Breast epithelium (tissue), 4 donors: ENCODE measurements around the gene PLEKHA8. TPM values are rescaled to one million over a fixed set of nuclear protein-coding genes. Genes with fewer than 3 reads are reported as not detected.

Source experiments
- DNase-seq, 2 donors: peaks; one replicate each; pipeline ENCODE4 v3.0.0-alpha.2; 2019; ENCODE audit warnings: low spot score in 2 of 2
- H3K27ac ChIP-seq, 2 donors: fragments of 200-600 bp; sonication (generic) in 1 of 2; one replicate each; pipeline ENCODE4 v1.5.1; 2016 to 2019; ENCODE audit warnings: mild to moderate bottlenecking in 1 of 2
- H3K27me3 ChIP-seq, 2 donors: fragments of 200-600 bp; sonication (generic) in 1 of 2; one replicate each; pipeline versions ENCODE4 v1.5.1 to v1.6.0; 2017 to 2019; ENCODE audit warnings: control low read depth in 1 of 2, mild to moderate bottlenecking in 1 of 2
- H3K36me3 ChIP-seq: fragments of 200-600 bp; one replicate; pipeline ENCODE4 v1.5.1; 2019
- H3K4me1 ChIP-seq, 2 donors: fragments of 200-600 bp; sonication (generic); one replicate each; pipeline ENCODE4 v1.5.1; 2016 to 2019; ENCODE audit warnings: control low read depth in 1 of 2
- H3K4me3 ChIP-seq, 3 donors: fragments of 200-600 bp; sonication (generic); 1 replicate in 2 of 3; 2 replicates in 1 of 3; pipeline ENCODE4 v1.5.1; 2016 to 2019; ENCODE audit warnings: mild to moderate bottlenecking in 3 of 3, moderate library complexity in 2 of 3
- H3K9me3 ChIP-seq, 2 donors: fragments of 200-600 bp; sonication (generic) in 1 of 2; one replicate each; pipeline ENCODE4 v1.5.1; 2016 to 2019; ENCODE audit warnings: control low read depth in 1 of 2
- CTCF ChIP-seq, 3 donors: fragments of 450-650 bp; IDR thresholded peaks; one replicate each; pipeline ENCODE4 v1.5.1; 2016 to 2017; ENCODE audit warnings: antibody characterized with exemption in 3 of 3, mild to moderate bottlenecking in 3 of 3, moderate library complexity in 3 of 3
- POLR2A ChIP-seq: fragments of 450-650 bp; IDR thresholded peaks from one replicate; pipeline ENCODE4 v1.6.1; 2016; ENCODE audit warnings: antibody characterized with exemption, mild to moderate bottlenecking, moderate library complexity
- POLR2AphosphoS5 ChIP-seq, 3 donors: sonication (generic); formaldehyde crosslinking; IDR thresholded peaks; one replicate each; pipeline ENCODE4 v1.6.1; 2017; ENCODE audit warnings: antibody characterized with exemption in 3 of 3
- intact Hi-C: fragments of 100-400 bp; cut with DNase I; formaldehyde crosslinking; loops from one replicate; pipeline ENCODE4 v1.15.1; 2023; ENCODE audit warnings: low total_unique reads
- total RNA-seq, 3 donors: library from RNA; depleted of rRNA; stranded (reverse); fragments of >200 nt; gene quantifications; one replicate each; pipeline ENCODE4 v1.1.0, GENCODE V29; 2016

Gene PLEKHA8
- total RNA-seq, 3 donors from 2014 or later, result 7.5 to 15.1 (median 14.0) TPM

DNA sequence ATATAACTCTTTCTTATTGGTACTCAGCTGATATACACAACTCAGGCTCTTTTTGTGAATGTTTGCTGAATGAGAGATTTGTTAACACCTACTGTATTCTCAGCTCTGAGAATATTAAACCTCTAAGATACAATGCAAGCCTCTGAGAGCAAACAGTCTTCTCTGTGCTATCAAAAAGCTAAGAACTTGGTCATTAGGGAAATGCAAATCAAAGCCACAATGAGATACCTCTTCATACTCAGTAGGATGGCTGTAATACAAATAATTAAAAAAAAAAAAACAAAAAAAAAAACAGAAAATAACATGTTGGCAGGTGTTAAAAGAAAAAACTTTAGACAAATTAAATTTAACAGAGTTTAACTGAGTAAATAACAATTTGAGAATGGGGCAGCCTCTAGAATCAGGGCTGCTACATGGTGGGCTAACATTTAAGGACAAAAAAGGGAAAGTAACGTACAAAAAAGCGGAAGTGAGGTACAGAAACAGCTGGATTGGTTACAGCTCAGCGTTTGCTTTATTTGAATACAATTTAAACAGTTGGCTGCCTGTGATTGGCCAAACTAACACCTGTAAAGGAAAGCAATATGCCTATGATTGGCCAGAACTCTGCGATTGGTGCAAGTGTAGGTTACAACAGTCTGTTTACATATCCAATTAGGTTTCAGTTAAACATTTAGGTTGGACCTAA is 91.8 kb downstream of the PLEKHA8 start:
- intact Hi-C loops, result no loop called here
- Histone ChIP-seq H3K36me3 (no peaks in the 10 kb centered on the region), H3K27me3 (no peaks in the 10 kb centered on the region), H3K4me1 (no peaks in the 10 kb centered on the region), H3K4me3 (no peak overlapping the region), H3K27ac (no peak overlapping the region), H3K9me3 (no peaks in the 10 kb centered on the region)
- TF ChIP-seq POLR2A (no peak), POLR2AphosphoS5 (IDR thresholded peaks at IDR 0.05) (no peak), CTCF (IDR thresholded peaks at IDR 0.05) (no peak)
- no peak for DNase-seq

DNA sequence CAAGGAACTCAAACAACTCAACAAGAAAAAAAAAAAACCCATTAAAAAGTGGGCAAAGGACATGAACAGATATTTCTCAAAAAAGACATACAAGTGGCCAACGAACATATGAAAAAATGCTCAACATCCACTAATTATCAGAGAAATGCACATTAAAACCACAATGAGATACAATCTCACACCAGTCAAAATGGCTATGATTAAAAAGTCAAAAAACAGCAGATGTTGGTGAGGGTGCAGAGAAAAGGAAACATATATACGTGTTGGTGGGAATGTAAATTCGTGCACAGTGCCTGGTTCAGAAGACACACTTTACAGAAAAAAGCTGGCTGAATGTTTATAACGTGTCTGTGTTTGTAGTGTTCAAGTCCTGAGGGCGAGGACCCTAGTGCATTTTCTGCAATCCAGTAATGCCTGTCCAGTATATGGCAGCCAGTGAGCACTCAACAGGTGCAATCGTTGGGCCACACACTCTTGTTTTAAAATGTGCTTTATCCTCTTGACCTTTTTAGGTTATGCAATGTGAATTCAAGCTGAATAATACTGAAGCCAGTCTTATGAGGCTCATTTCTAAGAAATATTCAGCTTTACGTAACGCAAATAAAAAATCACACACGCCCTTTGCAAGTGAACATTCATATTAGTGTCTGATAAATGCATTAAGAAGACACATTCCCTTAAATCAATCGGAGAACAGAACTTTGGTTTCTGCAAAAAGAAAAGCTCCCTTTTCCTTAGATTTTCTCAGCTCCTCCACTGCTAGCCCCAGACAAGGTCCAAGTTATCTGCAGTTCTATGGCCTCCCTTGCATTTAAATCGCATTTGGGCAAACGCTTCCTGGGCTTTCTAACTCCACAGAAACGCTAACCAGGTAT is 105.8 kb downstream of the PLEKHA8 start:
- H3K36me3 ChIP-seq, result no peaks in the 10 kb centered on the region
- H3K4me3 ChIP-seq, result peak overlapping the region; percentile 85 to 99 (median 91)
- no peaks in the 10 kb centered on the region for H3K4me1 ChIP-seq
- H3K27me3 ChIP-seq, result no peaks in the 10 kb centered on the region
- intact Hi-C loops, result no loop called here
- H3K27ac ChIP-seq, result peak overlapping the region; percentile 92 to 94
- no peak for TF ChIP-seq CTCF (IDR thresholded peaks at IDR 0.05)
- no peak for TF ChIP-seq POLR2AphosphoS5 (IDR thresholded peaks at IDR 0.05)
- no peak for TF ChIP-seq POLR2A
- no peak for DNase-seq
- no peaks in the 10 kb centered on the region for H3K9me3 ChIP-seq

DNA sequence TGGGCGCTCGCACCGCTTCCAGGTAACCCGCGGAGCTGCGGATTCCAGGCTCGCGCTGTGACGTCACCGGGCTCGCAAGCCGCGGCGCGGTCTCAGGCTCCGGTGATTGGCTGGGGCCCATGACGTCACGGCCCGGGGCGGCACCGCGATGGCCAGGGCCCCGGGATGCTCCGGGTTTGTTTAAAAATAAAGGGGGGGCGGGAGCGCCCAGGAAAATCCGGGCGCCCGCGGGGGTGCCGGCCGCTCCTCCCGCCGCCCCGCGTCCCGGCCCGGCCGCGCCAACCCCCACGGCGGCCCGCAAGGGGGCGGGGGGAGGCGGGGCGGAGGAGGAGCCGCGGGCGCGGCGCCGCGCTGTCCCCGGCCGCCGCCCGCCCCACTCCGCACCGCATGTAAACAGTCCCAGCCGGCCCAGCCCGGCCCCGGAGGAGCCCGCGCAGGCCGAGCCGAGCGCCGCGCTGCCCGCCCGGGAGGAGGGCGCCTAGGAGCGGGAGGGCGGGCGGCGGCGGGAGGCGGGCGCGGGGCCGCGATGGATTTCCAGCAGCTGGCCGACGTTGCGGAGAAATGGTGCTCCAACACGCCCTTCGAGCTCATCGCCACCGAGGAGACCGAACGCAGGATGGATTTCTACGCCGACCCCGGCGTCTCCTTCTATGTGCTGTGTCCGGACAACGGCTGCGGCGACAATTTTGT is 106.5 kb downstream of the PLEKHA8 start, which contains the start of gene MTURN:
Gene MTURN, plus strand, starts transcription at position 376 of the 690 bp plus-strand sequence. Its CDS starts 151 bp downstream, at position 527.
- intact Hi-C loops, result no loop called here
- H3K27me3 ChIP-seq, result no peaks in the 10 kb centered on the region

GRCh38 chr7:30135301-30136116 is 107.3 kb downstream of the PLEKHA8 start:
- Histone ChIP-seq H3K27ac (peak overlapping the region; percentile 92 to 94), H3K27me3 (no peaks in the 10 kb centered on the region), H3K9me3 (no peaks in the 10 kb centered on the region), H3K36me3 (no peaks in the 10 kb centered on the region), H3K4me3 (peak overlapping the region; percentile 85 to 99 (median 91)), H3K4me1 (no peaks in the 10 kb centered on the region)
- peak; percentile 50 to 59 for DNase-seq
- TF ChIP-seq POLR2A, result no peak
- TF ChIP-seq POLR2AphosphoS5 (IDR thresholded peaks at IDR 0.05), result peak; percentile 15 to 33 (median 33)
- TF ChIP-seq CTCF (IDR thresholded peaks at IDR 0.05), result peak in 1 of 3 donors; percentile 18
- intact Hi-C loops, result no loop called here

More for the DNA sequence above, 106.5 kb downstream of the PLEKHA8 start, which contains the start of gene MTURN:
- Histone ChIP-seq H3K4me3 (peak within 1 kb of the TSS; percentile 85 to 99 (median 91)), H3K4me1 (no peaks in the 10 kb centered on the region), H3K36me3 (no peaks in the 10 kb centered on the region), H3K9me3 (no peaks in the 10 kb centered on the region), H3K27ac (peak within 1 kb of the TSS; percentile 92 to 94)
- DNase-seq, result peak; percentile 84 to 87
- TF ChIP-seq CTCF (IDR thresholded peaks at IDR 0.05), result peak in 1 of 3 donors; percentile 22
- TF ChIP-seq POLR2AphosphoS5 (IDR thresholded peaks at IDR 0.05), result peak in 1 of 3 donors; percentile 8
- TF ChIP-seq POLR2A, result no peak
